SKM-1 treated with dmso at 0.1 percent for 144 hours (cell line): Measurements from ENCODE around the gene LIN37.

Experiments used
- DNase-seq: peaks from one replicate; lab custom pipeline; 2025; ENCODE audit not compliant: unreplicated experiment; lab: John Stamatoyannopoulos, UW

Gene LIN37

DNA sequence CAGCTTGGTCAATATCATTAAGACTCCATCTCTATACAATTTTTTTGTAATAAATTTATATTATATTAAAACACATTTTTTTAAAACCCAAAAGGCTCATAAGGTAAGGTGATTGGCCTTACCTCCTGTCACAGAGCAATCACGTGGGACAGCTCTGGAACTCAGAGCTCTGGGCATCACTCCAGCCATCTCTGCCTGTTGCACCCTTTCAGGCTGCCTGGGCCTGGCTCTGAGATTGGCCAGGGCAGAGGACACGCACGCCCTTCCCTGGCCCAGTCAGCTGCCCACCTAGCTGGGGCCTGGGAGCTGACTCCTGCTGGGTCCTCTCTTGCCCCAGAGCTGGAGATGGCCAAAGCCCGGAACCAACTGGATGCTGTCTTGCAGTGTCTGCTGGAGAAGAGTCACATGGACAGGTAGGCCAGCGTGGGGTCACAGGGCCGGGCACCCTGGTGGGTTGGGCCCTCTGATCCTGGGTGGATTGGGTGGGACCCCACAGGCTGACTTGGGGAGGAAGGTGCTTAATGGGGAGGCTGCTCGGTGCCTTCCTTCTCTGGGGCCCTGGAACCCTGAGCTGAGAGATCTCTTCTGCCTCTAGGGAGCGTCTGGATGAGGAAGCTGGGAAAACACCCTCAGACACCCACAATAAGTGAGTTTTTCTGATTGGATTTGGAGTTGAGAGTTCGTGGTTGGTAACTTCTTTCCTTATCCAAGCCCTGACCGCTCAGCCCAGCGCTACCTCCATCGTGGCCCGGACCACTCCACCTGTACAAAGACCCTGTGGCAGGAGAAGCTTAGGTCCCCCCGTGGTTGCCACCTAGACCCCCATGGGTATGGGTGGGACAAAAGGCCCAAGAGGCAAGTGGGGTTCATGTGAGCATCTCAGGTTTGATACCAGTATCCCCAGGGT, 3.7 kb downstream of the LIN37 start:
- DNase-seq = no peak

GRCh38 chr19:35752746-35753350, 4.5 kb downstream of the LIN37 start:
- no peak for DNase-seq

- no peak for DNase-seq
Observed at GRCh38 chr19:35753634-35754369, 5.4 kb downstream of the LIN37 start.

- DNase-seq = no peak
Observed at GRCh38 chr19:35754370-35755130, 6.2 kb downstream of the LIN37 start.

DNA sequence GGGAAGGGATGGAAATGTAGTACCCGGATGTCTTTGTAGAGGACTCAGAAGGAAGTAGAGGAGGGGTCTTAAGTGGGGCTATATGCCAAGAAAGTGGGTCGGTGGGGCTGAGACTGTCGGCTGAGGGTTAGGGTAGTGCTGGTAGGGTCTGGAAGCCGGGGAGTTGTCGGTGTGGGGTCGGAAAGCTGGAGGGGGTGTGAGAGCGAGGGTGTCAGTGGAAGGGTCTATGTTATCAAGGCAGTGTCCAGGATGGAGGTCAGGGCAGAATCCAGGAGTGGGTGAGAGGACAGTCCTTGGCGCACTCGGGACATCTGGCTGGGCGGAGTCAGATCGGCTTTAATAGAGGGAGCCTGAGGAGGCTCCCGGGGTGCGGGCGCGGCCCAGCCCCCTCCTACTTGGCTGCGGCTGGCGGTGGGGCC, 6.8 kb downstream of the LIN37 start:
- no peak for DNase-seq

DNA sequence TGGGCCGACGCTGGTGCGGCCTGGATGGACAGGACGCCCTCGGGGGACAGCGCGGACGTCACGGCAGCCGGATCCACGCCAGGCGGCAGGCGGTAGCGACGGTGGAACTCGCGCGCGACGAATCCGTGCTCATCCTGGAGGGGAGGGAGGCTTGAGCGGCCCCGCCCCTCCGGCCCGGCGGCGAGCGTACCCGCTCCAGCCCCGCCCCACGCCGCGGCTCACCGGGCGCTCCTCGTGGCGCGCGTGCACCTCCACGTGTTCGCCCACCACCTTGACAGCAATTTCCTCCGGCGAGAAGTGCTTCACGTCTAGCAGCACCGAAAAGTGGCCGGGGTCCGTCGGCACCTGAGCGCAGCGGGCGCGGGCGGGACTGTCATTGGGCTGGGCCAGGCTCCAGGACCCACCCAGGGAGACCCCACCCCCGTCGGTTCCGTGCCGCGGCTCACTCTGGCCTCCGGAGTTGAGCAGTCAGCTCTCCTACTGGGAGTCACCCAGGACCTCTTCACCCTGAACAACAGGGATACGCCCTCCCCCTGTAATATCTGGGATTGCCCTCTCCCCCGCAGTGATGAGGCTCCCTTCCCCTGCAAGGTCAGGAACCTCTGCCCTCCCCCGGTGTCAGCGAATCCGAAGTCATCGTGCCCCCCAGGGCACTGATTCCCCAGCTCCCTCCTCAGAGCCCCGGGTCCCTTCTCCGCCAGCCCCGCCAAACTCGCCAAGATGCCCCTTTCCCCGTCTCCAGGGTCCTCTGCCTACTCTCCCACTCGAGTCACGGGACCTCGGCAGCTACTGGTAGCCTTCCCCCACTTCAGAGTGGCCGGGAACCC, 7.4 kb downstream of the LIN37 start:
- no peak for DNase-seq

DNA sequence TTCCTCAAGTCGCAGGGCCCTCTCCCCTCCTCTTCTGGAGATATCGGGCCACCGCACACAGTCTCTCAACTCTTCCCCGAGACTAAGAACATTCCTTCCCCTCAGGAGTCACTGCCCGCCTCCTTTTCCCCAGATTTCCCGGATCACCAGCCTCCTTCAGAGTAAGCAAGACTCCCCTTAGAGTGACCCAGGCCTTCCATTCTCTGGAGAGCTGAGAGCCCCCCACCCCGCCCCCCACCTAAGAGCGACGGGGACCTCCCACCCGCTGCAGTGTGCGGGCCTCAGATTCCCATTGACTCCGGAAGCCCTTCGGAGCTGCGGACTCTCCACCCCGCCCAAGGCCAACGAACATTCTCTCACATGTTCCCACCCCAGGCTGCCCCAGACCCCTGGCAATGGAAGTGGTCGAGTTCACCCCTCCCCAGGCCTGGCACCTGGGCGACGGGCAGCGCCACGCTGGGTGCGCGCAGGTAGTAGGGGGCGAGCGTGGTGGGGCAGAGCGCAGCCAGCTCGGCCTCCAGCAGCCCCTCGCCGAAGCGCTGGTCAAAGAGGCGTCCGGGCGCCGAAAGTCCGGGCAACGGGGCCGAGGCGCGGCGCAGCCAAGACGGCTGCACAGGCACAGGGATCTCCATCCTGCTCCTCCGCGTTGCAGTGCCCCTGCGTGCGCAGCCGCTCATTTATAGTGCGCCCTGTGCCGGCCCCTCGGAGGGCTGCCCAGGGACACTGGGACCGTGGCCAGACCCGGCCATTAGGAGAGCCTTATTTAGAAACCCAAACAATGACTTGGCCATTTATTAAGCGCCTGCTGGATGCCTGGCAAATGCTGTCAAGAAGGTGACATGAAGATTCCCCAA, 8.2 kb downstream of the LIN37 start, which contains the start of gene HSPB6:
Gene HSPB6 (minus strand): TSS at position 653 of the 854 bp plus-strand sequence. CDS start 21 bp downstream, at position 632.
- no peak for DNase-seq

DNA sequence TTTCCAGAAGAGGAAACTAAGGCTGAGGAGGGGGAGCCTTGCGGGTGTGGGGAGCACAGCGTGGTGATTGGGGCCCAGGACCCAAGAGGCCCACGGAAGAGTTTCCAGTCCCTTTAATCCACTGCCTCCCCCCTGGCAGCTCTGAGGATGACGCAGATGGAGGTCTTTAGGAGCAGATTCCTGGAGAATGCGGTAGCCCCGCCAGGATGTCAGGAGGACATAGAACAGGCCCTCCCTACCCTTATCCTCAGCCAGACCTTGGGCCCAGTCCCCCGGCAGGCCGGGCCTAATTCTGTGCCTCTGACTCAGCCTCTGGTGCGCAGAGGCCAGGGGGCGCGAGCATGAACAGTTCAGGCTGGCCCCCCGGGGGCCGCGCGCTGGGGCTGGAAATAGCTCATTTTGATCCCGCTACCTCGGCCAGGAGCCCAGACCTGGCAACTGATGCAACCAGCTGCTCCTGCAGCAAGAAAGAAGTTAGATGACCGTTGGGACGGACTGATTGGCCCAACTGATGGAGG, 8.9 kb downstream of the LIN37 start:
- DNase-seq = no peak

- DNase-seq = peak; percentile 99
Observed at GRCh38 chr19:35757749-35758608, 9.6 kb downstream of the LIN37 start, which contains the start of gene PROSER3. TSS of gene PROSER3 (plus strand) at chr19:35758176. CDS start at chr19:35758216, 40 bp downstream.

- no peak for DNase-seq
Observed at GRCh38 chr19:35759697-35760096, 11.3 kb downstream of the LIN37 start.

GRCh38 chr19:35760711-35761349, 12.5 kb downstream of the LIN37 start:
- no peak for DNase-seq

GRCh38 chr19:35764432-35765315, 16.3 kb downstream of the LIN37 start:
- DNase-seq = no peak

DNA sequence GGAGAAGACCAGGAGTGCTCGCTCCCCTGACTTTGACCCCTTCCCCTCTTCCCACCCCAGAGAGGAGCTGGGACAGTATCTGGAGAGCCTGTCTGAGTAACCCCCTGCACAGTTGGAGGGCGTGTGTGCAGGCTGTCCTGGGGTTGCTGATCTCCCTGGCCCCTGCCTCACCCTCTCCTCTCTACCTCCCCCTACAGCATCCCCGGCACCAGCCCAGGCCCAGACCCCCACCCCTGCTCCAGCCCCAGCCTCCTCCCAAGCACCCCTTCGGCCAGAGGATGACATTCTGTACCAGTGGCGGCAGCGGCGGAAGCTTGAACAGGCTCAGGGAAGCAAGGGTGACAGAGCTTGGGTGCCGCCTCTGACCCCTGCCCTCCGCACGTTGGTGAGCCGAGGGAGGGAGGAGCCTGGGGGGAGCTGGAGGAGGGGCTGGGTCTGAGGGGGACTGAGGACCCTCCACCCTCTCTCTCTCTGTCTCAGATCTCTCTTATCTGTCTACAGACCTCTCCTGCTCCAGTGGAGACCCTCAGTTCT, 18.3 kb downstream of the LIN37 start:
- no peak for DNase-seq

GRCh38 chr19:35767288-35768081, 19.1 kb downstream of the LIN37 start:
- DNase-seq = no peak

DNA sequence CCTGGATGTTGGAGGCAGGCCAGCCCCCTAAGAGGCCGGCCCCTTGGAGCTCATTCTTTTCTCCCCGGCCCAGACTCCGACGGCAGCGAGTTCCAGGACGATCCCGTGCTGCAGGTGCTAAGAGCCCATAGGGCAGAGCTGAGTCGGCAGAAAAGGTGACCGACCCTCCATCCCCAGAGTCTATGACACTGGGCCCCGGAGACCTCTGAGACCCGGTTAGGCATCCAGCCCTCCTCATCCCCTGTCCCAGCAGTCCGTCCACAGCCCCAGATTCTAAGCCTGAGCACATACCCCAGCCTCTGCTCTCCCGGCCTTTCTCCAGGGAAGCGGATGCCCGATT, 19.7 kb downstream of the LIN37 start:
- DNase-seq = no peak
